ENCODE data around the gene WNT9B. TPM values are rescaled to one million over a fixed set of nuclear protein-coding genes. Genes with fewer than 3 reads are reported as not detected.
A peak's percentile ranks its signal among the peaks of the same experiment; 100 is the strongest.

WNT9B gene
- total RNA-seq, 1 experiment from 2014 or later = not detected

DNA sequence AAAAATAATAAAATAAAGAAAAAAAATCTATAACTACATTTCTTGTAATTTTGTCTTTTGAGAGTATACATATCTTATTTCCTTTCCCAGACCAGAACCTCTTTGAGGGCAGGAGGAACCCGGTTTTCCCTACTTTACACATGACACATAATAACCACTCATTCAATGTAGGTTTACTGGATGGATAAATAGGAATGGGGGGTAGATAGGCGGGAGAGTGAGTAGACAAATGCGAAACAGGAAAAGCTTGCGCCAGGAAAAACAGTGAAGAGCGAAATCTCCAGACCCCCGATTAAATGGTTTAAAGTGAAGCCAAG is 71.1 kb downstream of the WNT9B start:
- CTCF ChIA-PET = no interaction called here
- peak; percentile 64 for ATAC-seq
- intact Hi-C loops (cut with micrococcal nuclease; ENCODE audit: unreplicated experiment) = loop anchor here (10.0 kb wide), 1 partner anchor 78 kb away; no protein-coding TSS in a partner anchor

GRCh38 chr17:46922804-46923635 is 71.6 kb downstream of the WNT9B start, which contains the start of gene GOSR2:
TSS of gene GOSR2 (plus strand) at chr17:46923160. CDS start at chr17:46923193, 33 bp downstream.
- Histone ChIP-seq H3K9me3 (ENCODE audit: control insufficient read depth, insufficient read depth, low read depth, low read length) (no peaks in the 10 kb centered on the region), H3K4me1 (ENCODE audit: control insufficient read depth, insufficient read depth, low read length) (peaks cover 5% of the 10 kb centered on the region; the same call in 1 of the 2 replicates), H3K27ac (ENCODE audit: low read length) (peak within 1 kb of the TSS; percentile 87), H3K36me3 (ENCODE audit: control insufficient read depth, insufficient read depth, low read length) (peaks cover 14% of the 10 kb centered on the region; the same call in 1 of the 2 replicates), H3K27me3 (ENCODE audit: control insufficient read depth, insufficient read depth, low read length) (no peaks in the 10 kb centered on the region), H3K4me3 (ENCODE audit: low read depth in 2 of 2, low read length in 2 of 2) (peak within 1 kb of the TSS; percentile 86 to 99)
- POLR2A ChIA-PET = no interaction called here
- intact Hi-C loops (cut with micrococcal nuclease; ENCODE audit: unreplicated experiment) = loop anchor here (10.0 kb wide), 1 partner anchor 78 kb away; no protein-coding TSS in a partner anchor
- peak; percentile 99 for ATAC-seq
- TF ChIP-seq TCF7L2 (IDR thresholded peaks at IDR 0.05; ENCODE audit: low read depth, low read length) = peak; percentile 95
- TF ChIP-seq, protein P1, sequence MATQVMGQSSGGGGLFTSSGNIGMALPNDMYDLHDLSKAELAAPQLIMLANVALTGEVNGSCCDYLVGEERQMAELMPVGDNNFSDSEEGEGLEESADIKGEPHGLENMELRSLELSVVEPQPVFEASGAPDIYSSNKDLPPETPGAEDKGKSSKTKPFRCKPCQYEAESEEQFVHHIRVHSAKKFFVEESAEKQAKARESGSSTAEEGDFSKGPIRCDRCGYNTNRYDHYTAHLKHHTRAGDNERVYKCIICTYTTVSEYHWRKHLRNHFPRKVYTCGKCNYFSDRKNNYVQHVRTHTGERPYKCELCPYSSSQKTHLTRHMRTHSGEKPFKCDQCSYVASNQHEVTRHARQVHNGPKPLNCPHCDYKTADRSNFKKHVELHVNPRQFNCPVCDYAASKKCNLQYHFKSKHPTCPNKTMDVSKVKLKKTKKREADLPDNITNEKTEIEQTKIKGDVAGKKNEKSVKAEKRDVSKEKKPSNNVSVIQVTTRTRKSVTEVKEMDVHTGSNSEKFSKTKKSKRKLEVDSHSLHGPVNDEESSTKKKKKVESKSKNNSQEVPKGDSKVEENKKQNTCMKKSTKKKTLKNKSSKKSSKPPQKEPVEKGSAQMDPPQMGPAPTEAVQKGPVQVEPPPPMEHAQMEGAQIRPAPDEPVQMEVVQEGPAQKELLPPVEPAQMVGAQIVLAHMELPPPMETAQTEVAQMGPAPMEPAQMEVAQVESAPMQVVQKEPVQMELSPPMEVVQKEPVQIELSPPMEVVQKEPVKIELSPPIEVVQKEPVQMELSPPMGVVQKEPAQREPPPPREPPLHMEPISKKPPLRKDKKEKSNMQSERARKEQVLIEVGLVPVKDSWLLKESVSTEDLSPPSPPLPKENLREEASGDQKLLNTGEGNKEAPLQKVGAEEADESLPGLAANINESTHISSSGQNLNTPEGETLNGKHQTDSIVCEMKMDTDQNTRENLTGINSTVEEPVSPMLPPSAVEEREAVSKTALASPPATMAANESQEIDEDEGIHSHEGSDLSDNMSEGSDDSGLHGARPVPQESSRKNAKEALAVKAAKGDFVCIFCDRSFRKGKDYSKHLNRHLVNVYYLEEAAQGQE (IDR thresholded peaks at IDR 0.05; ENCODE audit: insufficient read depth in 1 of 2, low read depth in 2 of 2, low read length in 1 of 2) = no peak
- TF ChIP-seq SIN3A (IDR thresholded peaks at IDR 0.05; ENCODE audit: borderline replicate concordance, insufficient read depth, low read depth, low read length) = peak; percentile 86
- TF ChIP-seq POLR2AphosphoS5 (IDR thresholded peaks at IDR 0.05; ENCODE audit: low read depth, low read length) = peak; percentile 88
- no peak for TF ChIP-seq CTCF (IDR thresholded peaks at IDR 0.05)
- in situ Hi-C loops (cut with HindIII; ENCODE audit: low pct_unique_long_range_greater_than_20kb, low sequenced_read_pairs) = no loop called here
- no TSS peak for BruUV-seq (replicated peaks)
- peak; percentile 77 for DNase-seq (ENCODE audit: low read depth, low spot score)
- CTCF ChIA-PET = no interaction called here

More for the DNA sequence above, 71.1 kb downstream of the WNT9B start:
- H3K36me3 ChIP-seq (ENCODE audit: control insufficient read depth, insufficient read depth, low read length) = peaks cover 14% of the 10 kb centered on the region; the same call in 1 of the 2 replicates
- in situ Hi-C loops (cut with HindIII; ENCODE audit: low pct_unique_long_range_greater_than_20kb, low sequenced_read_pairs) = no loop called here
- H3K4me1 ChIP-seq (ENCODE audit: control insufficient read depth, insufficient read depth, low read length) = peaks cover 5% of the 10 kb centered on the region; the same call in 1 of the 2 replicates
- H3K27me3 ChIP-seq (ENCODE audit: control insufficient read depth, insufficient read depth, low read length) = no peaks in the 10 kb centered on the region
- DNase-seq (ENCODE audit: low read depth, low spot score) = no peak
- POLR2A ChIA-PET = no interaction called here
- H3K9me3 ChIP-seq (ENCODE audit: control insufficient read depth, insufficient read depth, low read depth, low read length) = no peaks in the 10 kb centered on the region
- BruUV-seq (replicated peaks) = TSS peak; percentile 94
- peak overlapping the region; percentile 87 for H3K27ac ChIP-seq (ENCODE audit: low read length)
- peak overlapping the region; percentile 86 to 99 for H3K4me3 ChIP-seq (ENCODE audit: low read depth in 2 of 2, low read length in 2 of 2)
- no peak for TF ChIP-seq TCF7L2 (IDR thresholded peaks at IDR 0.05; ENCODE audit: low read depth, low read length)

Data from Panc1 (cell line).